Astrocyte of the spinal cord (primary cell): ENCODE results near the gene TMEM235.
"Not testable (repeated sequence)": the region's sequence is repeated elsewhere in the genome, so short reads cannot be mapped to it uniquely, and the experiment has no call there.

ENCODE experiments used
- DNase-seq: peaks from one replicate; pipeline ENCODE4 v3.0.0; 2011; ENCODE audit warnings: low read depth, low spot score
- H3K4me3 ChIP-seq: 2 replicates; pipeline ENCODE4 v1.5.1; 2011; ENCODE audit warnings: low read depth, mild to moderate bottlenecking, low read length, moderate library complexity
- CTCF ChIP-seq: IDR thresholded peaks from 2 replicates; pipeline ENCODE4 v1.5.1; 2012; ENCODE audit warnings: low read depth, mild to moderate bottlenecking, low read length, inconsistent platforms
- in situ Hi-C: cut with HindIII; loops from 2 replicates; pipeline ENCODE4 v1.10.0; 2017; ENCODE audit warnings: low sequenced_read_pairs

The TMEM235 gene

GRCh38 chr17:78251773-78252103 lies 20.3 kb downstream of the TMEM235 start:
- no peak for TF ChIP-seq CTCF
- no peak overlapping the region for H3K4me3 ChIP-seq
- DNase-seq, result no peak
- in situ Hi-C loops, result no loop called here

GRCh38 chr17:78252111-78252634 lies 20.7 kb downstream of the TMEM235 start:
- no peak overlapping the region for H3K4me3 ChIP-seq
- DNase-seq, result no peak
- in situ Hi-C loops, result no loop called here
- no peak for TF ChIP-seq CTCF

- TF ChIP-seq CTCF, result no peak
- H3K4me3 ChIP-seq, result no peak overlapping the region
- no peak for DNase-seq
- in situ Hi-C loops, result no loop called here
Measured at GRCh38 chr17:78252701-78253635, 21.5 kb downstream of the TMEM235 start.

- peak overlapping the region; percentile 68 for H3K4me3 ChIP-seq
- DNase-seq, in situ Hi-C loops: not testable (repeated sequence)
Measured at GRCh38 chr17:78253636-78253945, 22.2 kb downstream of the TMEM235 start.

GRCh38 chr17:78253946-78254672 lies 22.7 kb downstream of the TMEM235 start:
- peak overlapping the region; percentile 68 for H3K4me3 ChIP-seq
- peak; percentile 80 for DNase-seq
- TF ChIP-seq CTCF, result no peak
- in situ Hi-C loops, result no loop called here

GRCh38 chr17:78255029-78255656 lies 23.7 kb downstream of the TMEM235 start:
- no peak for TF ChIP-seq CTCF
- DNase-seq, result no peak
- in situ Hi-C loops, result no loop called here
- H3K4me3 ChIP-seq, result no peak overlapping the region
